Endodermal cell (in vitro differentiated cells): ENCODE data around the gene TBRG4. TPM values are rescaled to one million over a fixed set of nuclear protein-coding genes. Genes with fewer than 3 reads are reported as not detected.

Source experiments
- DNase-seq: peaks from one replicate; pipeline ENCODE4 v3.0.0-alpha.2; 2017
- H3K27ac ChIP-seq: 2 replicates; pipeline ENCODE4 v1.5.1; 2013; ENCODE audit warnings: mild to moderate bottlenecking, low read depth, low read length, moderate library complexity
- H3K27me3 ChIP-seq: 2 replicates; pipeline ENCODE4 v1.6.1; 2013; ENCODE audit warnings: mild to moderate bottlenecking, low read length, moderate library complexity; ENCODE audit not compliant: insufficient read depth, control insufficient read depth, poor library complexity, severe bottlenecking
- H3K36me3 ChIP-seq: 2 replicates; pipeline ENCODE4 v1.7.0; 2013; ENCODE audit warnings: mild to moderate bottlenecking, low read length, moderate library complexity; ENCODE audit not compliant: control insufficient read depth, insufficient read depth
- H3K4me1 ChIP-seq: one replicate; pipeline ENCODE4 v1.7.0; 2013; ENCODE audit warnings: low read length; ENCODE audit not compliant: control insufficient read depth, insufficient read depth
- H3K4me3 ChIP-seq: 2 replicates; pipeline ENCODE4 v1.5.1; 2013; ENCODE audit warnings: mild to moderate bottlenecking, low read length, moderate library complexity
- H3K9ac ChIP-seq: 2 replicates; pipeline ENCODE4 v1.6.1; 2013; ENCODE audit warnings: mild to moderate bottlenecking, low read length, moderate library complexity; ENCODE audit not compliant: poor library complexity, severe bottlenecking; ENCODE audit errors: extremely low read depth
- H3K9me3 ChIP-seq: 2 replicates; pipeline ENCODE4 v1.6.1; 2013; ENCODE audit warnings: mild to moderate bottlenecking, low read length, moderate library complexity; ENCODE audit not compliant: control insufficient read depth
- H3K27ac Mint-ChIP-seq: 2 replicates; pipeline ENCODE4 v1.8.0; 2020; ENCODE audit warnings: mixed read lengths
- H3K27me3 Mint-ChIP-seq: 2 replicates; pipeline ENCODE4 v1.8.0; 2021; ENCODE audit warnings: mild to moderate bottlenecking, mixed read lengths; ENCODE audit not compliant: insufficient read depth
- H3K36me3 Mint-ChIP-seq: 2 replicates; pipeline ENCODE4 v1.8.0; 2020; ENCODE audit warnings: low read depth, mixed read lengths
- H3K4me1 Mint-ChIP-seq: 2 replicates; pipeline ENCODE4 v1.8.0; 2020; ENCODE audit warnings: mixed read lengths
- H3K4me3 Mint-ChIP-seq: 2 replicates; pipeline ENCODE4 v1.8.0; 2020; ENCODE audit warnings: mild to moderate bottlenecking, moderate library complexity, mixed read lengths
- H3K9me3 Mint-ChIP-seq: 2 replicates; pipeline ENCODE4 v1.8.0; 2020; ENCODE audit warnings: mild to moderate bottlenecking, mixed read lengths
- CTCF ChIP-seq: fragments of 200-600 bp; sonication (generic); conservative IDR thresholded peaks from 2 replicates; pipeline ENCODE4 v1.5.0; 2021; ENCODE audit warnings: antibody characterized with exemption, mild to moderate bottlenecking
- WGBS, 2 experiments: methylation state at CpG; one replicate each; pipeline versions ENCODE4 v1.1.5 to v1.1.7; 2013; ENCODE audit warnings: missing lambda C conversion rate in 2 of 2, mixed read lengths in 1 of 2; ENCODE audit not compliant: insufficient coverage in 1 of 2, insufficient read length in 1 of 2; 5-methylcytosine and 5-hydroxymethylcytosine counted together
- total RNA-seq, 2 donors: library from RNA; stranded (reverse); fragmentation: NEBNext Ultra II Directional in 1 of 2; extraction: Animal tissue kit (Norgen Biotek cat#: 25700) in 1 of 2; gene quantifications; 2 replicates in 1 of 2; 3 replicates in 1 of 2; pipeline ENCODE4 v1.2.1, GENCODE V29; 2021

Gene TBRG4
- total RNA-seq, 2 donors from 2014 or later, result 66.7 to 95.9 TPM

DNA sequence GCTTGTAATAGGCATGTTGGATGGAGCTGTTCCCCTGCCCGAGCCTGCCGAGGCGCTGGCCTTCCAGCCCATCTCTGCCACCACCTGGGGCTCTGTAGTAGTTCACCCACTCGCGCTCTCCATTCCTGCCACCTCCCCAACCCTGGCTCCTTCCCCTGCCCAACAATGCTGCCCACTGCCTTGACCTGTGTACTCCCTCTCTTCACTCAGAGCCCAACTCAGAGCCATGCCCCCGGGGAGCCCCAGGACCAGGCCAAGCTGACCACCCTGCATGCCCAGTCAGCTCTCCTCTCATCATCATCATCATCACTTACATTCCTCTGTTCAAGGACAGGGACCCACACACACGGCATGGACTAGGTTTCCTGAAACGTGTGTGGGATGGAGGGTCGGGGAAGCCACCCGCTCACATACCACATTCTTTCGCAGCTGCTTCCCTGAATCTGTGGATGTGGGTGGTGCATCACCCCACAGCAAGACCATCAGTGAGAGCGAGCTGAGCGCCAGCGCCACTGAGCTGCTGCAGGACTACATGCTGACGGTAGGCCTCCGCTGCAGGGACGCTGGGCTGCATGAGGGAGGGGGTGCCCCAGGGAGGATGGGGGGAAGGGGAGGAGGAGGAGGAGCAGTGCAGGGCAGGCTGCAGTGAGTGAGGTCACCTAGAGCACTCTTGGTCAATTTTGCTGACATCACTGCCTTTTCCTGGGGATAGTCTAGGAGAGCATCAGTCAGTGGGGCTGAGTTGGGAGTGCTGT, 38.3 kb downstream of the TBRG4 start:
- Mint-ChIP-seq H3K27me3 (no peaks in the 10 kb centered on the region), H3K36me3 (peaks cover 47% of the 10 kb centered on the region), H3K9me3 (no peaks in the 10 kb centered on the region), H3K4me1 (no peaks in the 10 kb centered on the region), H3K4me3 (no peak overlapping the region), H3K27ac (peak overlapping the region; percentile 15)
- H3K27ac ChIP-seq, result no peak overlapping the region
- H3K9ac ChIP-seq, result no peak overlapping the region
- no peaks in the 10 kb centered on the region for H3K9me3 ChIP-seq
- no peak for DNase-seq
- H3K27me3 ChIP-seq, result no peaks in the 10 kb centered on the region
- WGBS, 2 experiments, result 83 to 91% methylated on average over 10 to 17 of the region's 17 CpGs
- H3K4me1 ChIP-seq, result no peaks in the 10 kb centered on the region
- no peak overlapping the region for H3K4me3 ChIP-seq
- TF ChIP-seq CTCF, result peak; percentile 44
- H3K36me3 ChIP-seq, result peaks cover 62% of the 10 kb centered on the region

GRCh38 chr7:45072131-45073030, 39.1 kb downstream of the TBRG4 start:
- H3K4me1 ChIP-seq, result no peaks in the 10 kb centered on the region
- no peak overlapping the region for H3K4me3 ChIP-seq
- H3K4me1 Mint-ChIP-seq, result no peaks in the 10 kb centered on the region
- no peaks in the 10 kb centered on the region for H3K27me3 ChIP-seq
- H3K9me3 ChIP-seq, result no peaks in the 10 kb centered on the region
- no peak for DNase-seq
- H3K36me3 ChIP-seq, result peaks cover 71% of the 10 kb centered on the region
- H3K27ac Mint-ChIP-seq, result peak overlapping the region; percentile 15
- H3K9me3 Mint-ChIP-seq, result no peaks in the 10 kb centered on the region
- no peak overlapping the region for H3K27ac ChIP-seq
- no peaks in the 10 kb centered on the region for H3K27me3 Mint-ChIP-seq
- H3K9ac ChIP-seq, result no peak overlapping the region
- H3K36me3 Mint-ChIP-seq, result peaks cover 46% of the 10 kb centered on the region
- no peak for TF ChIP-seq CTCF
- 90 to 95% methylated on average over 11 to 13 of the region's 13 CpGs for WGBS, 2 experiments
- H3K4me3 Mint-ChIP-seq, result no peak overlapping the region

GRCh38 chr7:45071528-45071927, 40.0 kb downstream of the TBRG4 start:
- no peak overlapping the region for H3K27ac Mint-ChIP-seq
- H3K36me3 Mint-ChIP-seq, result peaks cover 46% of the 10 kb centered on the region
- no peak overlapping the region for H3K4me3 Mint-ChIP-seq

More at GRCh38 chr7:45071528-45071927, 40.0 kb downstream of the TBRG4 start:
- no peaks in the 10 kb centered on the region for H3K4me1 ChIP-seq
- no peaks in the 10 kb centered on the region for H3K9me3 Mint-ChIP-seq
- H3K9me3 ChIP-seq, result no peaks in the 10 kb centered on the region
- DNase-seq, result no peak
- peaks cover 69% of the 10 kb centered on the region for H3K36me3 ChIP-seq
- H3K27me3 Mint-ChIP-seq, result no peaks in the 10 kb centered on the region
- H3K4me3 ChIP-seq, result no peak overlapping the region
- no peaks in the 10 kb centered on the region for H3K27me3 ChIP-seq
- 87 to 97% methylated on average over 2 to 3 of the region's 3 CpGs for WGBS, 2 experiments
- H3K27ac ChIP-seq, result no peak overlapping the region
- no peak for TF ChIP-seq CTCF
- no peaks in the 10 kb centered on the region for H3K4me1 Mint-ChIP-seq
- no peak overlapping the region for H3K9ac ChIP-seq
